ENCODE data around the gene SPAG16. TPM values are rescaled to one million over a fixed set of nuclear protein-coding genes. Genes with fewer than 3 reads are reported as not detected.

SPAG16 gene
- total RNA-seq, 1 experiment from 2014 or later: 17.3 TPM

DNA sequence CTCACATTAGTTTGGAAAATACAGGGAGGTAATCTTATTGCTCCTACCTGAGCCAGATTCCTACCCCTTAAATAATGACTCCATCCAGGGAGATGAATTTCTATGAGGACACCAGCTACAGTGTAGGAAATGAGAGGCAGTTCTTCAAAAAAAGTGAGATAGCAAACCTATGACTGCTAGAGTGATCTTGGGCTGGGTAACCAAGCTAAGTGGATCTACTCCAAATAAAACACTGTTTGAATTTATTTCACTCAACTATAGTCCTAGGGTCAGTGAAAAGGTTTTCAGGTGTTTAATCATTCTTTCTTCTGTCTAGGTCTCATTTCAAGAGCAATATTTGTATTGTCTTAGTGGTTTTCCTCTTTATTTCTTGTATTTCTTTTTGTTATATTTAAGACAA, 854.5 kb downstream of the SPAG16 start:
- Histone ChIP-seq H2BK15ac (ENCODE audit: low read depth, low read length) (no peak overlapping the region), H3K27ac (ENCODE audit: insufficient read length, low read depth, low read length) (no peak overlapping the region), H2AK5ac (ENCODE audit: insufficient read length, low read length) (no peak overlapping the region), H3K79me2 (ENCODE audit: insufficient read depth, low read length) (no peaks in the 10 kb centered on the region), H2BK120ac (ENCODE audit: low read depth, low read length, poor library complexity, severe bottlenecking) (no peak overlapping the region), H3K4ac (ENCODE audit: low read depth, low read length) (no peak overlapping the region), H4K20me1 (ENCODE audit: control insufficient read depth, insufficient read depth, insufficient read length) (no peaks in the 10 kb centered on the region), H2BK5ac (ENCODE audit: insufficient read length, low read length) (no peak overlapping the region), H3K23me2 (ENCODE audit: insufficient read length, low read depth, low read length, poor library complexity, severe bottlenecking) (no peaks in the 10 kb centered on the region), H3K56ac (ENCODE audit: insufficient read length, low read depth, low read length) (no peak overlapping the region), H2BK20ac (ENCODE audit: low read depth, low read length, poor library complexity, severe bottlenecking) (no peak overlapping the region), H3K9me3 (ENCODE audit: control insufficient read depth, low read depth, low read length) (no peaks in the 10 kb centered on the region), H3K14ac (ENCODE audit: insufficient read depth, low read length) (no peak overlapping the region), H3K27me3 (ENCODE audit: insufficient read depth, low read length) (no peaks in the 10 kb centered on the region), H4K5ac (ENCODE audit: insufficient read length, low read depth, low read length) (no peak overlapping the region), H3K9ac (ENCODE audit: extremely low read depth, insufficient read length, low read length) (no peak overlapping the region), H4K8ac (replicated peaks; ENCODE audit: insufficient read length, low read depth, low read length) (no peak overlapping the region), H3K18ac (ENCODE audit: insufficient read length, low read depth, low read length) (no peak overlapping the region), H3K23ac (ENCODE audit: insufficient read length, low read depth, low read length) (no peak overlapping the region), H2BK12ac (ENCODE audit: insufficient read length, low read depth, low read length) (no peak overlapping the region), H3K4me2 (ENCODE audit: insufficient read depth, insufficient read length, low read length) (no peak overlapping the region), H3K79me1 (ENCODE audit: insufficient read depth, low read depth, low read length, poor library complexity, severe bottlenecking) (no peaks in the 10 kb centered on the region), H3T11ph (ENCODE audit: low read length) (no peak overlapping the region), H4K91ac (ENCODE audit: insufficient read length, low read depth, low read length) (no peak overlapping the region), H3K4me1 (ENCODE audit: insufficient read depth, low read length) (no peaks in the 10 kb centered on the region; the same call in 1 of the 2 replicates), H2AFZ (ENCODE audit: low read length) (no peak overlapping the region)
- peaks cover 8 to 12% of the 10 kb centered on the region in 2 experiments; a peak in 3 of 4 replicates for H3K4me1 Mint-ChIP-seq
- no peaks in the 10 kb centered on the region for H3K27me3 Mint-ChIP-seq (ENCODE audit: low read depth)
- TF ChIP-seq, protein P1, sequence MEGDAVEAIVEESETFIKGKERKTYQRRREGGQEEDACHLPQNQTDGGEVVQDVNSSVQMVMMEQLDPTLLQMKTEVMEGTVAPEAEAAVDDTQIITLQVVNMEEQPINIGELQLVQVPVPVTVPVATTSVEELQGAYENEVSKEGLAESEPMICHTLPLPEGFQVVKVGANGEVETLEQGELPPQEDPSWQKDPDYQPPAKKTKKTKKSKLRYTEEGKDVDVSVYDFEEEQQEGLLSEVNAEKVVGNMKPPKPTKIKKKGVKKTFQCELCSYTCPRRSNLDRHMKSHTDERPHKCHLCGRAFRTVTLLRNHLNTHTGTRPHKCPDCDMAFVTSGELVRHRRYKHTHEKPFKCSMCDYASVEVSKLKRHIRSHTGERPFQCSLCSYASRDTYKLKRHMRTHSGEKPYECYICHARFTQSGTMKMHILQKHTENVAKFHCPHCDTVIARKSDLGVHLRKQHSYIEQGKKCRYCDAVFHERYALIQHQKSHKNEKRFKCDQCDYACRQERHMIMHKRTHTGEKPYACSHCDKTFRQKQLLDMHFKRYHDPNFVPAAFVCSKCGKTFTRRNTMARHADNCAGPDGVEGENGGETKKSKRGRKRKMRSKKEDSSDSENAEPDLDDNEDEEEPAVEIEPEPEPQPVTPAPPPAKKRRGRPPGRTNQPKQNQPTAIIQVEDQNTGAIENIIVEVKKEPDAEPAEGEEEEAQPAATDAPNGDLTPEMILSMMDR (conservative IDR thresholded peaks at IDR 0.05): no peak
- H3K9me3 Mint-ChIP-seq: no peaks in the 10 kb centered on the region
- no peaks in the 10 kb centered on the region; a peak in 1 of 7 replicates for H3K36me3 Mint-ChIP-seq (ENCODE audit: insufficient read depth in 1 of 3, low read depth in 3 of 3)
- H3K4me3 Mint-ChIP-seq: no peak overlapping the region
- DNase-seq: no peak
- H3K27ac Mint-ChIP-seq: no peak overlapping the region

Data from H9 (cell line).